ENCODE results near the gene SCAANT1. TPM values are rescaled to one million over a fixed set of nuclear protein-coding genes. Genes with fewer than 3 reads are reported as not detected.

The SCAANT1 gene
- polyA plus RNA-seq, 1 experiment = not detected

DNA sequence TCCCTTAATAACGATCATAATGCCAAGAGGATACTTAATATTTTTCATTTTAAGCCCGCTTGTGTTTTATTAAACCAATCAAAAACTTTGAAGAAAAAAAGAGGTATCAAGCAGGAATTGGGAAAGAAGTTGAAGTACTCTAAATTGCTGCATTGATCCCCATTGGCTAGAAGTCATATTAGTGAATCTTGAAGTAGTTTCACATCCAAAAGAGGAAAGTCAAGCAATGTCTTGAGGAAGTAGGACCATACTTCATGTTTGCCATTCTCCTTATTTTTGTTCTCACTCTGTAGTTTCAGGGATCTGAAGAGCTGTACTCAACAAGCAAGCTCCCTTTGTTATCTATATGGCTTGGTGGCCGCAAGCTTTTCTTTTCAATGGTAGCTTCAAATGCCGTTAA is 2.2 kb downstream of the SCAANT1 start:
- CTCF ChIA-PET = interaction anchor here (0.9 to 1.1 kb wide), 2 partner anchors 19 to 560 kb away, joined by 3 read pairs; no protein-coding TSS in a partner anchor
- TF ChIP-seq, protein P1, sequence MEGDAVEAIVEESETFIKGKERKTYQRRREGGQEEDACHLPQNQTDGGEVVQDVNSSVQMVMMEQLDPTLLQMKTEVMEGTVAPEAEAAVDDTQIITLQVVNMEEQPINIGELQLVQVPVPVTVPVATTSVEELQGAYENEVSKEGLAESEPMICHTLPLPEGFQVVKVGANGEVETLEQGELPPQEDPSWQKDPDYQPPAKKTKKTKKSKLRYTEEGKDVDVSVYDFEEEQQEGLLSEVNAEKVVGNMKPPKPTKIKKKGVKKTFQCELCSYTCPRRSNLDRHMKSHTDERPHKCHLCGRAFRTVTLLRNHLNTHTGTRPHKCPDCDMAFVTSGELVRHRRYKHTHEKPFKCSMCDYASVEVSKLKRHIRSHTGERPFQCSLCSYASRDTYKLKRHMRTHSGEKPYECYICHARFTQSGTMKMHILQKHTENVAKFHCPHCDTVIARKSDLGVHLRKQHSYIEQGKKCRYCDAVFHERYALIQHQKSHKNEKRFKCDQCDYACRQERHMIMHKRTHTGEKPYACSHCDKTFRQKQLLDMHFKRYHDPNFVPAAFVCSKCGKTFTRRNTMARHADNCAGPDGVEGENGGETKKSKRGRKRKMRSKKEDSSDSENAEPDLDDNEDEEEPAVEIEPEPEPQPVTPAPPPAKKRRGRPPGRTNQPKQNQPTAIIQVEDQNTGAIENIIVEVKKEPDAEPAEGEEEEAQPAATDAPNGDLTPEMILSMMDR (IDR thresholded peaks at IDR 0.05; ENCODE audit: insufficient read depth, low read depth, low read length) = no peak
- Histone ChIP-seq H3K4me3 (ENCODE audit: low read depth, low read length) (no peak overlapping the region), H3K27me3 (ENCODE audit: control insufficient read depth, insufficient read depth, low read length) (no peaks in the 10 kb centered on the region), H3K36me3 (ENCODE audit: control insufficient read depth, insufficient read depth, low read length) (peaks cover 1% of the 10 kb centered on the region; the same call in 1 of the 2 replicates)
- POLR2A ChIA-PET = no interaction called here
- DNase-seq (ENCODE audit: low read depth) = no peak

GRCh38 chr3:63909431-63909830 is 2.8 kb downstream of the SCAANT1 start:
- Histone ChIP-seq H3K4me3 (ENCODE audit: low read depth, low read length) (no peak overlapping the region), H3K36me3 (ENCODE audit: control insufficient read depth, insufficient read depth, low read length) (peaks cover 1% of the 10 kb centered on the region; the same call in 1 of the 2 replicates), H3K27me3 (ENCODE audit: control insufficient read depth, insufficient read depth, low read length) (no peaks in the 10 kb centered on the region)
- TF ChIP-seq, protein P1 (IDR thresholded peaks at IDR 0.05; ENCODE audit: insufficient read depth, low read depth, low read length) = no peak
- DNase-seq (ENCODE audit: low read depth) = no peak
- CTCF ChIA-PET = interaction anchor here (0.9 to 1.1 kb wide), 2 partner anchors 19 to 560 kb away, joined by 3 read pairs; no protein-coding TSS in a partner anchor
- POLR2A ChIA-PET = no interaction called here

GRCh38 chr3:63908776-63909175 is 3.4 kb downstream of the SCAANT1 start:
- CTCF ChIA-PET = no interaction called here
- Histone ChIP-seq H3K4me3 (ENCODE audit: low read depth, low read length) (no peak overlapping the region), H3K36me3 (ENCODE audit: control insufficient read depth, insufficient read depth, low read length) (peaks cover 1% of the 10 kb centered on the region; the same call in 1 of the 2 replicates), H3K27me3 (ENCODE audit: control insufficient read depth, insufficient read depth, low read length) (no peaks in the 10 kb centered on the region)
- TF ChIP-seq, protein P1 (IDR thresholded peaks at IDR 0.05; ENCODE audit: insufficient read depth, low read depth, low read length) = no peak
- no peak for DNase-seq (ENCODE audit: low read depth)
- POLR2A ChIA-PET = no interaction called here

DNA sequence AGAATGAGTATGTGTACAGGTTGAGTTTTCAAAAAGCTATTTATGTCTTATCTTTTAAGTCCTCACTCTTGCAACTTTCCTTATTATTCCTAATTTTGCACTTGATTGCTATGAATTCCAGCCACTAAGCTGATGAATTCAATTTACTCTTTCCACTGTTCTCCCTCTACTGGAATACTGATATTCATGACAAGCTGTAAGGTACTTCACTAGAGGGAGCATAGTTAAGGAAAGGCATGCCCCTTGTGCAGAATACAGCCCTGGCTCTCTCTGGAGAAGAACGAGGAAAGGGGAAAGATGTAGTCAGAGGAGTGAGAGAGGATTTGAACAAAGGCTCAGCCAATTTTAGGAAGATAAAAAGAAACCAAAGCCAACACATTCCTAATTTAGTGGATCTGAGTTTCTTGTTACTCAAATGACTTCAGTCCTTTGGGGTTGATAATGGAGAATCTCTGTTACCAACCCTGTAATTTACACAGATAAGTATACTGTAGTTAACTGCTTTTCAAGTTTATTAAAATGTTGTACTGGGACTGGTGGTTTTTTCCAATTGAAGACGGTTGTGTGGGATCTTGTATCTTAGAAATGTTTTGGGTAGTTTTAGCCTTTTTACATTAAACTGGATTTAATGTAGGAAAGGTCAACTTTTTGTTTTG is 4.0 kb downstream of the SCAANT1 start:
- CTCF ChIA-PET = interaction anchor here (1.1 to 2.1 kb wide), 2 partner anchors 81 to 86 kb away, joined by 5 read pairs; no protein-coding TSS in a partner anchor
- POLR2A ChIA-PET = no interaction called here
- DNase-seq (ENCODE audit: low read depth) = no peak
- Histone ChIP-seq H3K36me3 (ENCODE audit: control insufficient read depth, insufficient read depth, low read length) (peaks cover 1% of the 10 kb centered on the region; the same call in 1 of the 2 replicates), H3K4me3 (ENCODE audit: low read depth, low read length) (no peak overlapping the region), H3K27me3 (ENCODE audit: control insufficient read depth, insufficient read depth, low read length) (no peaks in the 10 kb centered on the region)
- TF ChIP-seq, protein P1 (IDR thresholded peaks at IDR 0.05; ENCODE audit: insufficient read depth, low read depth, low read length) = peak; percentile 44

- Histone ChIP-seq H3K36me3 (ENCODE audit: control insufficient read depth, insufficient read depth, low read length) (peaks cover 1% of the 10 kb centered on the region; the same call in 1 of the 2 replicates), H3K4me3 (ENCODE audit: low read depth, low read length) (no peak overlapping the region), H3K27me3 (ENCODE audit: control insufficient read depth, insufficient read depth, low read length) (no peaks in the 10 kb centered on the region)
- CTCF ChIA-PET = interaction anchor here (2.1 kb wide), 1 partner anchor 88 kb away, joined by 5 read pairs; no protein-coding TSS in a partner anchor
- POLR2A ChIA-PET = no interaction called here
- TF ChIP-seq, protein P1 (IDR thresholded peaks at IDR 0.05; ENCODE audit: insufficient read depth, low read depth, low read length) = no peak
- DNase-seq (ENCODE audit: low read depth) = no peak
These were observed 6.2 kb downstream of the SCAANT1 start for GRCh38 chr3:63905731-63906620.

All from BJ (cell line).